Right renal pelvis (tissue), 4 donors: ENCODE data around the gene TGM2. TPM values are rescaled to one million over a fixed set of nuclear protein-coding genes. Genes with fewer than 3 reads are reported as not detected.
A peak's percentile ranks its signal among the peaks of the same experiment; 100 is the strongest.
"Not testable (repeated sequence)": the region's sequence is repeated elsewhere in the genome, so short reads cannot be mapped to it uniquely, and the experiment has no call there.

Source experiments
- DNase-seq, 4 donors: peaks; one replicate each; pipeline ENCODE4 v3.0.0-alpha.2; 2013; ENCODE audit warnings: low read depth in 4 of 4, low spot score in 3 of 4, missing footprints in 1 of 4
- polyA plus RNA-seq, 4 donors: library from polyadenylated mRNA; unstranded; fragments of 120-200 nt; gene quantifications; one replicate each; pipeline ENCODE4 v1.2.1, GENCODE V29; 2013; ENCODE audit not compliant: insufficient read length in 4 of 4

TGM2 gene
- polyA plus RNA-seq, 4 donors, result 34.1 to 45.1 (median 38.6) TPM

DNA sequence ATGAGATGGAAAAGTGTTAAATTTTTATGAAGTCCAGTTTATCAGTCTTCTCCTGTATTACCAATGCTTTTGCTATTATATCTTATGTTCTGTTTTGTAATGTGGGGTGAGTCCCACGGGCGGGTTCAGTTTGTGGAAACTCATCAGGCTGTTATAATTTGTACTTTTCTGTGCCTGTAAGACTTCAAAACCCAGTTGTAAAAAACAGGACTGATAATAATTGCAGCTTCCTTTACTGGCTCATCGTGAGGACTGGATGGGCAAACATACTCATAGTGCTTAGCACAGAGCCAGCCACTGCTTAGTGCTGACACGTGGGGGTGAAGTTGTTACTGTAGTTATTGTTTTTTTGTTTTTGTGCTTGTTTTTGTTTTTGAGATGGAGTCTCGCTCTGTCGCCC lies 45.6 kb downstream of the TGM2 start:
- DNase-seq, result no peak

DNA sequence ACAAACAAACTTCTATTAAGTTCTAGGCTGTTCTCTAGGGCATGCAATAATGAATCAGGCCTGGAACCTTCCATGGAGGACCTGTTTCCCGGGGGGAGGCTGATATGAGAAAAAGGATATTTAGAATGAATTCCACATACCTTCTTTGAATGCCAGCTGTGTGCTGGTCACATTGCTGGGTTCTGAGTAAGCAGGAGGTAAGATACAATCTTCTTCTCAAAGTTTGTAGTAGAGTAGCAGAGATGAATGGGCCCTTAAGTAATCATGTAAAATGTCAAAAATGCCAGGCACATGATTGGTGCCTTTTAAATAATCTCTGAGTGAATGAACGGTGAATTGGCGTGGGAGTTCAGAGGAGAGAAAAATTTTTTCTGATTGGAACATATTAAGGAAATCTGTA lies 47.4 kb downstream of the TGM2 start:
- no peak for DNase-seq

DNA sequence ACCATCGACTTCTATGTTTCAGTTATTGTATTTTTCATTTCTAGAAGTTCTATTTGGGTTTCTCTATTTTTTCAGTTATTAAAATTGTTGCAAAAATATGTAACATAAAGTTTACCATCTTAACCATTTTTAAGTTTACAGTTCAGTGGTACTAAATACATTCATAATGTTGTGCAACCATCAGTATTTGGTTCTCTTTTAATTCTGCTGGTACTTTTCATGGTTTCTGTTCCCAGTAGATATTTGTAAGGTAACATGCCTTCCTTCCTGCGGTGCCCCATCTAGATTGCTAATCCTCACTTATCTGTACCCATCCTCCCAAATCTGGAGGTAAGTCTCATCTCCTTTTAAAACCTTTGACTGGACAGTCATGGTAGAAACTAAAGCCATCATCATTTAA lies 47.9 kb downstream of the TGM2 start:
- DNase-seq, result no peak

DNA sequence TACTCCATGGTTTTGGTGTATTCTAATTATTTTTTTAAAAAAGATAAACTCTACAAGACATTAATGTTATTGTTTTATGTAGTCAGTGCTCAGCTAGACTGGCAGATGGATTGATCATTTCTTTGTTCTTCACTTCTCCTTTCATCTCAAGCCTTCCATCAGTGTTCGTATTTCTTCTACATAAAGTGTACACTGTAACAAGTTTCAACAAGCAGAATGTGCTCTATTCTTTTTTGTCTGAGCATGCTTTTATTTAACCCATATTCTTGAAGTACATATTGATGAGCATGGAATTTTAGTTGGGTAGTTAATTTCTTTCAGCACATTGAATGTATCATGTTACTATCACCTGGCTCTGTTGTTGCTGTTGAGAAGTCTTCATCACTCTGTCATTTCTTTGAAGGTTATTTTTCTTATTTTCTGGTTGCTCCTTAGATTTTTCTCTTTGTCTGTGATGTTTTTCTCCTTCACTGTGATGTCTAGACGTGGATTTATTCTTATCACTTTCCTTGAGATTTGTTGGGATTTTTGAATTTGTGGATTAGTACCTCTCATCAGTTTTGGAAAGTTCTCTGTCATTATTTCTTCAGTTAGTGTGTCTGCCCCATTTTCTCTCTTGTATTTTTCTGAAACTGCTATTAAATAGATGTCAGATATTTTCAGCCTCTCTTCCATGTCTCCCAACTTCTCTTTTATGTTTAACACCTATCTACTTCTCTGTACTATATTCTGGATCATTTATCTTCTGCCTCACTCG lies 48.5 kb downstream of the TGM2 start:
- no peak for DNase-seq

DNA sequence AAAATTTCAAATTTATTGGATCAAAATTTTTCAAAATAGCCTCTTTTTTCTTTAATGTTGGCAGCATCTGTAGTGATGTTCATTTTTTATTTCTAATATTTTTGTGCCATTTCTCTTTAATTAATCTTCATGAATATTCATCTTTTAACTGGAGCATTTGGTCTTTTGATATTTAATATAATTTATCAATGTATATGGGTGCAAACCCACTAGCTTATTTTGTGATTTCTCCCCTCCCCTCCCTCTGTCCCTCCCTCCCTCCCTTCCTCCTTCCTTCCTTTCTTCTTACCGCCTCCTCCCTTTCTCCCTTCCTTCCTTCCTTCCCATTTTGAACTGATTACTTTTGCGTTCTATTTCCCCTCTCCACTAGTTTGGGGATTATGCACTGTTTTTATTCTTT lies 49.2 kb downstream of the TGM2 start:
- DNase-seq, result no peak

DNA sequence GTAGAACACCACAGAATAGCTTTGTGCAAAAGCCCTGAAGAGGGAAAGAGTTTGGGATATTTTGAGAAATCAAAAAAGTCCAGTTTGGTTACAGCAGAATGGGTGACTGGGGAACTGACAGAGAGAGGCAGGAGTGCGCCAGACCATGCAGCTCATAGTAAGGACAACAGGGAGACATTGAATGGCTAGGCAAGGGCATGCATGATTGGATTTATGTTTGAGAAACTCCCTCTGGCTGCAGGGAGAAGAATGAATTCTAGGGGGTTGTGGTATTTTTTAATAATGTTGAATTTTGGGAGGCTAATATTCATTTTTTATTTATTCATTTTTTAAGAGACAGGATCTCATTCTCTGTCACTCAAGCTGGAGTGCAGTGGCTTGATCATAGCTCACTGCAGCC lies 49.9 kb downstream of the TGM2 start:
- no peak for DNase-seq

DNA sequence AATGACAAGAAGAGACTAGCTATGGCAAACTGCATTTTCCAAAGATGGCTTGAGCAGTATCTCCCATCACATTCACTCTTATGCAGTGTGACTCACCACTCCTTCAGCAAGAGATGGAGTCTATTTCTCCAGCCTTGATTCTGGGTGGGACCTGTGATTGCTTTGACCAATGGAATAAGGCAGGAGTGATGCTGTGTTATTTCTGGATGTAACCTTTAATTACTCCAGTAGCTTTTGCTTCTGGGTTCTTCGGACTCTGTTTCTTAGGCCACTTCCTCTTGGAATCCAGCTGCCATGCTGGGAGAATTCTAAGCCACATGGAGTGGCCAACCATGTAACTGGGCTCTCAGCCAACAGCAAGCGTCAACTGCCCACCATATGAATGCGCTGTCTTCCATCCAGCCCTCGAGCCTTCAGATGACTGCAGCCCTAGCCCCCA lies 50.7 kb downstream of the TGM2 start:
- no peak for DNase-seq

DNA sequence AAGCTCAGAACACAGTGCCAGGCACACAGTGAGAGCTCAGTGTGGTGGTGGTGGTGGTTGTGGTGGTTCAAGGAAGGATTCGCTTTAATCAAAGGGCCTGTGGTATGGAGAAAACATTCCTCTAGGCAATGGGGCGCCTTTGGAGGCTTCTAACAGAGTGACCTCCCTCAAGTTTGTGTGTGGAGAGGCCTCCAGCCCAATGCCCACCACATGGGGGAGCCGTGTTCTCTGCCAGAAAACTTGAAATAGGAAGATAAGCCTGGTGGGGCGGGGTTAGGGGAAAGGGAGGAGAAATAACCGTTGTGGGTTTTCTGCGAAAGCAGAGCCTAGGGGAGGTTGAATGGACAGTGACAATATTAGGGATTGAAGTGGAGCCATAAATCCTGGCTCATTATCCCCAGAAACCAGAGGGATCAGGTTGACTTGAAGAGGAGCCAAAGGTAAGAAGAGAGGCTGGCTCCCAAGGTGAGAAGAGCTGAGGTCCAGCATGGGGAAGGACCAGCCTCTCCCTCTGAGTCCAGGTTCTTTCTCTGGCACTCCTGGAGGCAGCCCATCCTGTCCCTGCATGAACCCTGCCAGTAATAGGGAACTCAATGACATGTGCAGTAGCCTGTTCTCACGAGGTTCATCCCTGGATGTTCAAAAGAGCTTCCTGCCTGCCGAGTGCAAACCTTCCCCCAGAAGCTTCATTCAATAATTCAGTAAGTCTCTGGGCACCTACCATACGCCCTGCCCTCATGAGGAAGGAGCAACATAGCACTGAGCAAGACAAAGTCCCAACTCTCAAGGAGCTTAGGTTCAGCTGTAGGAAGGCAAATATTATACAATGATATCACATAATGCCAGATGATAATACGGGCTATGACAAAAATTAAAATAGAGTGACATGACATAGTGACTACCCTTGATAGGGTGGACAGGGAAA lies 51.4 kb downstream of the TGM2 start:
- no peak for DNase-seq

DNA sequence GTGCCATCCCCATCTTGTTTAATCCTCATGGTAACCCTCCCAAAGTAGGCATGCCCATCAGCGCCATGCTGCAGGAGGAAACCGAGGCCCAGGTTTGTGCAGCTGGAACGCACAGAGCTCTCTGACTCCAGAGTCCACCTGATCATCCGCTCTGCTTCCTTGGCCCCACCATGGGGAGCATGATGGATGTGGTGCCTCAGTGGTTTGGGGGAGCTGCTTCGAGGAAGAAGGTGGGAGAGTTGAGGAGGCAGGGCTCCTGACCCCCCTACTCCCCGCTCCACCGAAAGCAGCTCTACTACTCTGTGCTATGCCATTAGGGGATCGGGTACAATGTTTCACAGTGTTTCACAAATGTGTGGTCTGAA lies 52.2 kb downstream of the TGM2 start:
- no peak for DNase-seq

DNA sequence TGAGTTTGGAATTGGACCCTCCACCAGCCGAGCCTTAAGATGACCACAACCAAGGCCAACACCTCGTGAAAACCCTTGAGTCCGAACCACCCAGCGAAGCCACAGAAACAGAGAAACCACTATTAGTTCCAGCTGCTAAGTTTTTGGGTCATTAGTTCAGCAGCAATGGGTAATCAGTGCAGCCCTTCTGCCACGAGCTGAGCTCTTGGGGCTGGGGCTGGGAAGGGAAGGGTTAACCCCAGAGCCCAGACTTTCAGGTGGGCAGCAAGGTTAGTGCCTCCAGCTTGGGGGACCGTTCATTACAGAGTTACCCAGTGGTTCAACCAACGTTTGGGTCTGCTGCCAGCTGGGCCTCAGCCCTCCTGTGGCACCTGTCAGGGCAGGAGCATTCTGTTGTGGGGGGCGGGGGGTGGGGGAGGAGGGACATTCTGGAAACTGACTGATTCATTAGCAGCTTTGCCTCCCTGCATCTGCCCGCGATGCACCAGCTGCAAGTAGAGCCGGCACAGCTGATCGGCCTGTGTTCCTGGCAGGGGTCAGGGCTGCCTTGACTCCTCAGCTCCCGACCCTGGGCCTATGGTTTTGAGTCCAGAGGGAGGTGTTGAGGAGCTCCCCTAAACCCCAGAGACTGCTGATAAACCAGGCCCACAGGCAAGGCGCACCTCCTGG lies 52.7 kb downstream of the TGM2 start:
- DNase-seq, result no peak

DNA sequence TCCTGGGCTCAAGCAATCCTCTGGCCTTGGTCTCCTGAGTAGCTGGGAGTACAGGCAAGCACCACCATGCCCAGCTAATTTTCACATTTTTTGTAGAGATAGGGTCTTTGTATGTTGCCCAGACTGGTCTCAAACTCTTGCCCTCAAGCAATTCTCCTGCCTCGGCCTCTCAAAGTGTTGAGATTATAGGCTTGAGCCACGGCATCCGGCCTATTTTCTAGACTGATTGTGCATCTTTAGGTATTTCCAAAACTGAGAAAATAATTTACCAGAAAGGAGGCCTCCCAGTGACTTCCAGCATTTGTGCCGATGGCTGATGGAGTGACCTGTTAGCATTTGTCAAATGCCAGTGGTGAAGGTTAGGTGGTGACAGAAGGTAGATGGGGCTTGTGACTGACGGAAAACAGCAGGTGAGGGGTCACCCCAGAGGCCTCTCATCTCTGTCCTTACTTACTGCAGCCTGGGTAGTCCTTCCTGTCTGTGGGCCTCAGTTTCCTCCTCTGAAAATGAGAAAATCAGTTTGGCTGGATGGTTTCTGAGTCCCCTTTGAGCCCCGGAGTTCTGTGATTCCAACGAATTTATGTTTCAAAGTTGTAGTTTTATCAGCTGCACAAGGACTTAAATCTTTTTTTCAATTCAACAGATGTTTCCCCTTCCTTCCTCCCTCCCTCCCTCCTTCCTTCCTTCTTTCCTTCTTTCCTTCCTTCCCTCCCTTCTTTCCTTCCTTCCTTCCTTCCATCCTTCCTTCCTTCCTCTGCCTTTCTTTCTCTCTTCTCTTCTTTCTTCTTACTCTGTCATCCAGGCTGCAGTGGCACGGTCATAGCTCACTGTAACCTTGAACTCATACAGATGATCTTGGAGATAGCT lies 53.5 kb downstream of the TGM2 start:
- no peak for DNase-seq

DNA sequence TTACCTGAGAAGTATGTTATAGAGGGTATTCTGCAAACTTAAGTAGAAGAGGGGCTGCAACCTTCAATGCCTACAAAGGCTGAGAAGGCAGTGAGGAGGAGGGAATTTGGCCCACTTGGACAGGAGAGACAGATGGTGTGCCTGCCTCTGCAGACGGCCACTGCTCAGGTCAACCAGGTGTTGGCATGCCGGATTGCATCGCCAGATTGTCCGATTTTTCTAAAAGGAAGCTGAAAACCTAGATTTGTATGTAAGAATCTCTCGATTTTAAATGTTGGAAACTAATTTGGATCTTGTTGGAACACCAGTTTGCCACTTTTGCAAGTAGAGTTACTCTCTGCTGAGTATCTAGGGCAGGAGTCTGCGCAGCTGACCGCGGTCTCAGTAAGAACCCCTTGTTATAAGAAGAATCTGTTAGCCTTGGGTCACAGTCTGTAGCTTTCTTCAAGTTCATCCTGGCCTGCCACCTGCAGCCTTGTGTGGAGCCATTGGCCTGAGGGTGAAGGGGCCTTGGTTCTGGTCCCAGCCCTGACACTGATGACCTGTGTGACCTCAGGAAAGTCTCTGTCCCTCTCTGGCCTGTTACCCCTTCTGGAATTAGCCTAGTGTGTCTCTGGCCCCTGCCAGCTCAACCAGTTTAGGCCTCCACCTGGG lies 54.4 kb downstream of the TGM2 start:
- no peak for DNase-seq

DNA sequence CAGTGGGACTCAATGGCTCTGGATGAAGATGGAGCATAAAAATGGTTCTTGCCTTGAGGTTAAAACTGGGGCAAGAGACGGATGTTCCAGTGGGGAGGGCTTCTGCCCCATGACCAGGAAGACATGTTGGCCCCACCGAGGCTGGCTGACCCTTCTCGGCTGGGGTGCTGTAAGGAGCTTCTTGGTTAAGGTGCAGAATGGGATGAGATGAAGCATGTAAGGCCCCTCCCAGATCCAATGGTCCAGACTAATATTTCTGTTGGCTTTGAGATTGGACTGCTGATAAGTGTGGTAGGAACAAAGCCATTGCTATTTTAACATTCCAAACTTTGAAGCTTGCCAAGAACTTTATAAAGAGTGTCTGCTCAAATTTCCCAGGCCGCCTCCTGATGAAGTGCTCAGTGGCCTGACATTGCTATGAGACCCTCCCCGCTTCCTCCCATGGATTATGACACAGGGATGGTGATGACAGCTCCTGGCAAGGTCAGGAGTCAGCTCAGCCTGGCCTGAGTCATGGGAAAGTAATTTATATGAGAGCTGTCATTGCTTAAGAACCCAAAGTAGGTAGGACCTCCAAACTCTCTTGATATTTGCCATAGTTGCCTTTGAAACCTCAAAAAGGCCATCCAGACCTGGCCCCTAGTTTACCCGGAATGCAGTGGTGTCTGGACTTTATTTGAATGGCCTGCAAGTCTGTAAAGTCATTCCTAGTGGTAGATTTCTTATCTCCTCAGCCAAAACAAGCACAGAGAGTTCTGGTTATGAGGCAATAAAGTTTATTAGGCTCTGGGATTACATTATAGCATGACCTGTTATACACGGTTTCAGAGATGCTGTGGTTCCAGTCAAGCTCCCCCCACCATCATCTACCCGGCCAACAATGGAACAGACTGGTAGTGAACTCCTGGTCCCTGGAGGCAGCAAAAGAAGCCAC lies 55.2 kb downstream of the TGM2 start:
- DNase-seq, result no peak

DNA sequence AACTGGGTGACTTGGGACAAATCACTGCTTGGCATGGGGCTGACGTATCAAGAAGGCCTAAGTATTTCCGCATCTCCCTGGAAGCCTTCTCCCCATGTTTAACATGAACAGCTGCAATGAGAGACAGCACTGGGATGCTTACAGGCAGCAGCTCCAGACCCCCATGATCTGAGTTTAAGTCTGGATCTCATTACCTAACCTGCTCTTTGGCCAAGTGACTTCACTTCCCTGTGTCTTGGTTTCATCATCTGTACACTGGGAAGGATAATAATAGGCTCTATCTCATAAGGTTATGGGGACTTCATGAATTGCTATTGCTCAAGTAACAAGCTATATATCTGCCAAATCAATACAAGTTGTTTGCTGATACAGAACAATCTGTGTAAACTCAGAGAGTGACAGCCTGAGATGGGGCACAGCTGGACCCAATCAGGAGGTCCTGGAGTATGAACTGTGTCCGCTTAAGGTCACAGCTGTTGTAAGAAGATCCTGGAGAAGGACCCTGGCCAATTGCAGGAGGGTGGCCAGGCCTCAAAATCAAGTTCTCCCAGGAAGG lies 56.0 kb downstream of the TGM2 start:
- DNase-seq, result peak in 1 of 4 donors; percentile 52

DNA sequence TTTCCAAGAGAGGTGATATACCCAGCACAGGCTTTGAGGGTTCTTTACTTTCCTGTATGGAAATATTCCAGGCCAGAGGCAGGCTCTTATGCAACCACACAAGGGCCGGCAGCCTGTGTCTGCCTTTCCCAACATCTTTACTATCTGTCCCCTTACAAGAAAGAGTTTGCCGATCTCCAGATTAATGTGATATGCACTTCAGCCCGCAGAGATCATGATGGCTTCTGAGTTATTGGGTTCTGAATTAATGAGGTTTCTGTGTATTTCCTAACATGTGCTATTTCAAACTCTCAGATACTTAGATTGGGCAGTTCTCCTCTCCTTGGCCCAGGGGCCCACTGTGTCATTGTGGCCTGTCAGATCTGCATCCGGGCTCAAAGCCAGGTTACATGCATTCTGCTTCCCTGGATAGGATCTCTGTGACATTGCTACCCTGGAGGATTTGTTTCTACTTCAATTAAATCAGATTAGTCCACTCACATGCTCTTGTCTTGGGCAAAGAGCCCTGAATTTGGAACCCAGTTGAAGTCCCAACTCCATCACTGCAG lies 56.6 kb downstream of the TGM2 start:
- no peak for DNase-seq

DNA sequence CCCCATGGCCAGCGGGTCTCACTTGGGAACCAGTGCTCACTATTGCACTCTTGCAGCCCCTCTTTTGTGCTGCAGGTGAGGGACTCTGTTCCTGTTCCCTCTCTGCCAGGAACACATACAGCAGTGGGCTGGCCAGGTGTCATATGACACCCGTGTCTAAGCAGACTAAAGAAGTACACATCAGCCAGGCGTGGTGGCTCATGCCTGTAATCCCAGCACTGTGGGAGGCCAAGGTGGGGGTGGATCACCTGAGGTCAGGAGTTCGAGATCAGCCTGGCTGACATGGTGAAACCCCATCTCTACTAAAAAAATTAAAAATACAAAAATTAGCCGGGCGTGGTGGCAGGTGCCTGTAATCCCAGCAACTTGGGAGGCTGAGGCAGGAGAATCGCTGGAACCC lies 57.2 kb downstream of the TGM2 start:
- DNase-seq, result not testable (repeated sequence)

DNA sequence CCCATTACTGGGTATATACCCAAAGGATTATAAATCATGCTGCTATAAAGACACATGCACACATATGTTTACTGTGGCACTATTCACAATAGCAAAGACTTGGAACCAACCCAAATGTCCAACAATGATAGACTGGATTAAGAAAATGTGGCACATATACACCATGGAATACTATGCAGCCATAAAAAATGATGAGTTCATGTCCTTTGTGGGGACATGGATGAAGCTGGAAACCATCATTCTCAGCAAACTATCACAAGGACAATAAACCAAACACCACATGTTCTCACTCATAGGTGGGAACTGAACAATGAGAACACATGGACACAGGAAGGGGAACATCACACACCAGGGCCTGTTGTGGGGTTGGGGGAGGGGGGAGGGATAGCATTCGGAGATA lies 57.7 kb downstream of the TGM2 start:
- DNase-seq, result not testable (repeated sequence)

DNA sequence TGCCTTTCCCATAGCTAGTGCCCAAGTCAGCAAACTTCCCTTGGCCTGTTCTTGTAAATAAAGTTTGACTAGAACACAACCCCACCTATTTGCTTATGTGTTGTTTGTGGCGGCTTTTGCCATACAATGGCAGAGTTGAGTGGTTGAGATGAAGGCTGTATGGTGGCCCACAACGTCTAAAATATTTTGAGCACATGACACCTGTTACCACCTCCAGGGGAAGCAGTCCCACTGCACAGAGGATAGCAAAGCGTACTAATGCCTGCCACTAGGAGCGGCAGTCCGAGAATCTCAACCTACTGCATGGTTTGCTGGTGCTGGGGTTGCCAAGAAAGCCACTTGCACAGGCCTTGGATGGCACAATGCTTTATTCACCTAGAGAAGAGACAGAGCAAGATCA lies 58.6 kb downstream of the TGM2 start:
- DNase-seq, result no peak
